ENCODE measurements around the gene IRF2BP1.

Gene IRF2BP1

GRCh38 chr19:45885556-45886426 is at the start of gene IRF2BP1:
TSS of gene IRF2BP1 (minus strand) at chr19:45886141. CDS start at chr19:45885774, 367 bp downstream.
- DNase-seq, result peak; percentile 92 to 93

- DNase-seq, result no peak
These were observed 49.3 kb upstream of the IRF2BP1 start for GRCh38 chr19:45935267-45935666.

DNA sequence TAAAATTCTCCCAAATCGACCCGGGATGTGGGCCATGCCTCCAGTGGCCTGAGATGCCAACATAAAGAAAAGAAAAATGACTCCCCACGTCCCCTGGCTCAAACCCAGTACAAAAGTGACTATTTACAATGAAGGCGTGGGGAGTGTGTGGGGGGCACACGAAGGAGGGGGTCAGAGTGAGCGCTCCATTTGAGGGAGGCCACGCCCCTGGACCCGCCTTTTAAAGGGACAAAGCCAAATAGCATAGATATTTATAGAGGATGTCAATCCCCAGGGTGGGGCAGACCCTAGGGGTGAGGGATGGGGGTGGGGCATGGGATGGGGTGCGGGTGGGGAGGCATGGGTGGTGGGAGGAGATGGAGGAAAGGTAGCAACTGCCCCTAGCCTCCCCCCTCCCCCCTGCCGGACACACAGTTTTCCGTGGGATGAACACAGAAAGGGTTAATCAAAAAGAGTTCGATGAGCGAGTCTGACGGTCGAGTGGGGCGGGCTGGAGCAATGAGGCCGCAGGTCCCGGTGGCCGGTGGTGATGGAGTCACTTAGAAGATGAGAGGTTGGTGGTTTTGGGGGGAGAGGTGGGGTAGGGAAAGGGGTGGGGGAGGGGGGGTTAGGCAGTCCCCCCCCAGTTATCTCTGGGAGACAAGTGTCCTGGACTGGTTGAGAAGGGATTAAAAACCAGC is 48.8 kb upstream of the IRF2BP1 start:
- no peak for DNase-seq

GRCh38 chr19:45933759-45934158 is 47.8 kb upstream of the IRF2BP1 start:
- no peak for DNase-seq

- no peak for DNase-seq
These were observed 45.1 kb upstream of the IRF2BP1 start for GRCh38 chr19:45931055-45931454.

DNA sequence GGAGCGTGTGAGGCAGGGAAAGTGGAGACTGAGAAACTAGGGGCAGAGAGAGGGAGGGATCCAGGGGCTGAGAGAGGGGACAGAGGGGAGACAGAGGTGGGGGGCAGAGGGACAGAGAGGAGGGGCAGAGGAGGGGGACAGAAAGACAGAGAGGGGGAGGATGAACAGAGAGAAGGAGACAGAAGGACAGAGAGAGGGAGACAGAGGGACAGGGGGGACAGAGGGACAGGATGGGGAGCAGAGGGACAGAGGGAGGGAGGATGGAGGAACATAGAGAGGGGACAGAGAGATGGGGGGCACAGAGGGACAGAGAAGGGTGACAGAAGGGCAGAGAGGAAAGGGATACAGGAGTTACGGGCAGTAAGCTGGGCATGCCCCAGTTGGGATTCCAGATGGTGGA is 43.3 kb upstream of the IRF2BP1 start:
- DNase-seq, result no peak

DNA sequence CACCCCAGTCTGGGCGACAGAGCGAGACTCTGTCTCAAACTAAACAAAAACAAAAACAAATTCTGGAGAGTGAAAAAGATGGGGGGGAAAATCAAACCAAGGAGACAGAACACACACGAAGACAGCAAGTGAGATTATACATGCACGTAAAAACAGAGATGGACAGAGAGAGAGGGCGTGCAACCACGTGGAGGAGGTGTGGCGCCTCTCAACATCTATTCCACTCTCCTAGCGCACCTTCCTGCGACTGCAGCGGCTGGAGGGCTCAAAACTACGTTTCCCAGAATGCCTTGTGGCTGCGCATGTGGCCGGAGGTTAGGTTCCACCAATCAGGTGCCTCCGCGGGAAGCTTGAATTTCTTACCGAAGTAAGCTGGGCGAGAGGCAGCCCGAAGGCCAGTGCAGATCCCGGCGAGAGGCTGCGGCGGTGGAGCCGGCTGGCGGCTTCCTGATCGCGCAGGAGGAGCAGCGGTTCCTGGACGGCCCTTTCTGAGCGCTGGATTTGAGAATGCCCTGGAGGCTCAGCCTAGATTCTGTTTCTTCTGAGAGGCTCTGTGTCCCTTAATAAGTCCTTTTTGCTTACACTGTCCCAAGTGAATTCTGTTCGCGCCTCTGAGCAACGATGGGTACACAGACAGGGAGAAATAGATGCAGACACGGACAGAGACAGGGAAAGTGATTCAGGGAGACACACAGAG is 41.8 kb upstream of the IRF2BP1 start:
- peak; percentile 93 for DNase-seq

- DNase-seq, result no peak
These were observed 39.0 kb upstream of the IRF2BP1 start for GRCh38 chr19:45924891-45925447.

- no peak for DNase-seq
These were observed 36.3 kb upstream of the IRF2BP1 start for GRCh38 chr19:45922281-45922680.

GRCh38 chr19:45920458-45920857 is 34.5 kb upstream of the IRF2BP1 start:
- no peak for DNase-seq

GRCh38 chr19:45919678-45920077 is 33.7 kb upstream of the IRF2BP1 start:
- no peak for DNase-seq

- DNase-seq, result no peak
These were observed 32.8 kb upstream of the IRF2BP1 start for GRCh38 chr19:45918721-45919120.

GRCh38 chr19:45917421-45918091 is 31.6 kb upstream of the IRF2BP1 start:
- DNase-seq, result no peak

- no peak for DNase-seq
These were observed 28.2 kb upstream of the IRF2BP1 start, which contains the start of gene NANOS2 for GRCh38 chr19:45913874-45914830. TSS of gene NANOS2 (minus strand) at chr19:45914778. CDS start at chr19:45914693, 85 bp downstream.

GRCh38 chr19:45911291-45911690 is 25.4 kb upstream of the IRF2BP1 start:
- DNase-seq, result no peak

DNA sequence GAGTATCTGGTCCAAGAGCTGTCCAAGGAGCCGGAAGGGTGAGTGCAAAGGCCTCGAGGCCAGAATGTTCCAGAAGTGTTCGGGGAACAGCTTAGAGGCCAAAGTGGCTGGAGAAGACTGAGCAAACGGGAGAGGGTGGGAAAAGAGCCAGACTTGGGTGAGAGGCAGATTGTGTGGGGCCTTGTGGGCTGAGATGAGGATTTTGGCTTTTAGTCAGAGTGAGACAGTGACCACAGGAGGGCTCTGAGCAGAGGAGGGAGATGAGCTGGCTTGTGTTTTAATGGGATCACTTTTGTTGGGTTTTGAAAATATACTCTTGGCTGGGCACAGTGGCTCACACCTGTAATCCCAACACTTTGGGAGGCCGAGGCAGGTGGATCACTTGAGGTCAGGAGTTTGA is 23.0 kb upstream of the IRF2BP1 start:
- no peak for DNase-seq

- DNase-seq, result no peak
These were observed 20.3 kb upstream of the IRF2BP1 start for GRCh38 chr19:45906221-45906620.

- no peak for DNase-seq
These were observed 19.1 kb upstream of the IRF2BP1 start for GRCh38 chr19:45905011-45905410.

DNA sequence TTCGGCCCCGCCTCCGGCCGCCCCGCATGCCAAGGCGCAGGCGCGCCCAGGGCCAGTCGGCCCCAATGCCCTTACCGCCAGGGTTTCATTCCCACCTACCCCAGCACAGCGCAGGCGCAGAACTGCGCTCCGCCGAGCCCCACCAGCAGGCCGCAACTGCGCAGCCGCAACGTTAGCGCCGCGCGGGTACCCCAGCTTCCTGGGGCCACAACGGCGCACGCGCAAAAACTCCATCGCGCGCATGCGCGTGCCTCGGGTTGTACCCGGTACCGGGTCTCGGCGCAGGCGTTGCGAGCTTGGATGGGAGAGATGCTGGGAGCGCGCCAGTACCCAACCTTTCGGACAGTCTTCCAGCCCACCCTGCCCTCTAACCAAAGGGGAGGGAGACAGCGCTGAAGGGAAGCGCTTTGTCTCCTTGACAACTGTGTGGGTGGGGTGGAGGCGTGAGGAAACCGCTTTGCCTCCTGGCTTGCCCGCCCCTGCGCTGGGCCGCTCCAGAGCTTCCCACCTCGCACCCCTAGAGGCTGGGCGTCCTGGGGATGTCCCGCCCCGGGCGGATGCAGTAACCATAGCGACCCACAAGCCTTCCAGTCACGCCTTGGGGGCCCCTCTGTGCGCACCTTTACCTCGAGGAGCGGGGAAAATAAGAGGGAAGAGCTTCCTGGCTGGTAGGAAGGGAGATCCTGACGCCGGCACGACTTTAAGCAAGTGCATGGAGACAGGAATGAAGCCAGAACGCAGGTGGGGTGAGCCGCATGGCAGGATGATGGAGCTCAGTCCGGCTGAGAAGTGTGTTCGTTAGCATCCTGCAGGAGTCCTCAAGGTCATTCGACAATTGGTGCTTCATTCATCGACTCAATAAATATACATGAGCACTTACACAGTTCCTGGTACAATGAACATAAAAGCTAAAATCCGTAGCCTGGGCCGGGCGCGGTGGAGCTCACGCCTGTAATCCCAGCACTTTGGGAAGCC is 17.0 kb upstream of the IRF2BP1 start:
- peak; percentile 99 for DNase-seq

All from CD4-positive, alpha-beta T cell treated with Interleukin-4 for 1 hour (primary cell).